Common myeloid progenitor, CD34-positive (primary cell): Measurements from ENCODE around the gene DDX17.

ENCODE experiments used
- CTCF ChIA-PET: fragments of 350-600 bp; sonication (Branson Sonifier 250); formaldehyde crosslinking; loops from one replicate; lab custom pipeline; 2021; ENCODE audit warnings: antibody characterized with exemption; lab: Charles Lee
- POLR2A ChIA-PET: fragments of 350-600 bp; sonication (Branson Sonifier 250); formaldehyde crosslinking; loops from one replicate; lab custom pipeline; 2021; ENCODE audit warnings: antibody characterized with exemption; lab: Charles Lee
- DNase-seq, 3 donors: peaks; one replicate each; pipeline versions ENCODE4 v3.0.0 to v3.0.0-alpha.2; 2013
- H3K27ac ChIP-seq, 2 experiments: 1 replicate in 1 of 2; 2 replicates in 1 of 2; pipeline ENCODE4 v1.7.0; 2013; ENCODE audit warnings: inconsistent platforms in 2 of 2, low read length in 2 of 2, mild to moderate bottlenecking in 2 of 2, low read depth in 1 of 2, moderate library complexity in 1 of 2; ENCODE audit not compliant: severe bottlenecking in 2 of 2, insufficient read depth in 1 of 2, poor library complexity in 1 of 2
- H3K27me3 ChIP-seq, 5 experiments: replicated peaks in 2 of 5; 1 replicate in 3 of 5; 2 replicates in 2 of 5; pipeline versions ENCODE4 v1.6.1 to v1.7.0; 2013; ENCODE audit warnings: low read length in 4 of 5, mild to moderate bottlenecking in 2 of 5, moderate library complexity in 2 of 5, inconsistent platforms in 1 of 5; ENCODE audit not compliant: insufficient read depth in 5 of 5, control insufficient read depth in 4 of 5
- H3K36me3 ChIP-seq, 4 experiments: 1 replicate in 2 of 4; 2 replicates in 2 of 4; pipeline versions ENCODE4 v1.6.1 to v1.7.0; 2013; ENCODE audit warnings: low read length in 3 of 4, control low read depth in 1 of 4, mild to moderate bottlenecking in 1 of 4; ENCODE audit not compliant: control insufficient read depth in 4 of 4, insufficient read depth in 4 of 4
- H3K4me1 ChIP-seq, 4 experiments: 1 replicate in 3 of 4; 2 replicates in 1 of 4; pipeline versions ENCODE4 v1.6.1 to v1.7.1; 2013; ENCODE audit warnings: low read length in 3 of 4, mild to moderate bottlenecking in 3 of 4, control low read depth in 1 of 4, inconsistent platforms in 1 of 4, moderate library complexity in 1 of 4; ENCODE audit not compliant: control insufficient read depth in 4 of 4, insufficient read depth in 4 of 4; ENCODE audit errors: control extremely low read depth in 1 of 4
- H3K4me3 ChIP-seq, 7 experiments: 1 replicate in 4 of 7; 2 replicates in 3 of 7; pipeline versions ENCODE4 v1.5.1 to v1.7.0; 2013; ENCODE audit warnings: mild to moderate bottlenecking in 7 of 7, low read length in 6 of 7, moderate library complexity in 6 of 7, inconsistent platforms in 2 of 7, low read depth in 2 of 7, control low read depth in 1 of 7; ENCODE audit not compliant: insufficient read depth in 4 of 7, control insufficient read depth in 1 of 7; ENCODE audit errors: extremely low read depth in 1 of 7
- H3K9me3 ChIP-seq, 5 experiments: 1 replicate in 4 of 5; 2 replicates in 1 of 5; pipeline versions ENCODE4 v1.6.1 to v1.7.1; 2013; ENCODE audit warnings: low read length in 4 of 5, mild to moderate bottlenecking in 2 of 5, inconsistent platforms in 1 of 5, low read depth in 1 of 5, moderate library complexity in 1 of 5; ENCODE audit not compliant: control insufficient read depth in 4 of 5, insufficient read depth in 2 of 5; ENCODE audit errors: control extremely low read depth in 1 of 5
- WGBS: methylation state at CpG from one replicate; pipeline ENCODE4 v1.1.5; 2013; ENCODE audit not compliant: insufficient coverage; 5-methylcytosine and 5-hydroxymethylcytosine counted together

DDX17 gene

GRCh38 chr22:38523479-38523878 lies 17.4 kb upstream of the DDX17 start:
- ChIA-PET CTCF (interaction anchor here (0.7 to 2.6 kb wide), 5 partner anchors 10 to 158 kb away, joined by 3 to 16 read pairs (median 4); no protein-coding TSS in a partner anchor), POLR2A (interaction anchor here (1.0 kb wide), 1 partner anchor 113 kb away, joined by 3 read pairs; no protein-coding TSS in a partner anchor)
- 100% methylated on average over 1 of the region's 5 CpGs for WGBS
- no peaks in the 10 kb centered on the region for H3K27me3 ChIP-seq
- no peak for DNase-seq
- H3K4me1 ChIP-seq = peaks cover 0 to 6% (median 0%) of the 10 kb centered on the region in 4 experiments
- H3K27ac ChIP-seq = no peak overlapping the region
- H3K4me3 ChIP-seq = no peak overlapping the region
- H3K36me3 ChIP-seq = no peaks in the 10 kb centered on the region
- no peaks in the 10 kb centered on the region for H3K9me3 ChIP-seq

DNA sequence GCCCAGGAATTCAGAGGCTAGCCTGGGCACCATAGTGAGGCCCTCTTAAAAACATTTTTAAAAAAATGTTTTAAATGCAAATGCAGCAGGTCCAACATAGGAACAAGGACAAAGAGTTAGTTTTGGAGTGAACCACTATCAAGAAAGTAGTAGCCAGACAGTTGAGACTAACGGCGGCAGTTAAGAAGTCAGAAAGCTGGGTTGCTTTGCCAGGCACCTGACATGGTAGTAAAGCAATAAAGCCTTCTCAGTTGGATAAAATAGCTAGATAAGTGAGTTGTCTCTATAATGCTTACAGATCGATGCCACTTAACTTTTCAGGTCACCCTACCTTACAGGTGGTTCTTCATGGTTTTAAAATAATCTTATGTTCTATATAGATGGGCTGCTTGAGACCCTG lies 16.9 kb upstream of the DDX17 start:
- no peaks in the 10 kb centered on the region for H3K36me3 ChIP-seq
- ChIA-PET POLR2A (interaction anchor here (1.0 kb wide), 1 partner anchor 112 kb away, joined by 3 read pairs; no protein-coding TSS in a partner anchor), CTCF (interaction anchor here (1.9 to 2.6 kb wide), 3 partner anchors 10 to 29 kb away, joined by 4 to 16 read pairs (median 5); no protein-coding TSS in a partner anchor)
- no peak overlapping the region for H3K4me3 ChIP-seq
- no peak overlapping the region for H3K27ac ChIP-seq
- 92% methylated on average over 2 of the region's 3 CpGs for WGBS
- H3K9me3 ChIP-seq = no peaks in the 10 kb centered on the region
- DNase-seq = no peak
- peaks cover 0 to 6% (median 0%) of the 10 kb centered on the region in 4 experiments for H3K4me1 ChIP-seq
- H3K27me3 ChIP-seq = no peaks in the 10 kb centered on the region

DNA sequence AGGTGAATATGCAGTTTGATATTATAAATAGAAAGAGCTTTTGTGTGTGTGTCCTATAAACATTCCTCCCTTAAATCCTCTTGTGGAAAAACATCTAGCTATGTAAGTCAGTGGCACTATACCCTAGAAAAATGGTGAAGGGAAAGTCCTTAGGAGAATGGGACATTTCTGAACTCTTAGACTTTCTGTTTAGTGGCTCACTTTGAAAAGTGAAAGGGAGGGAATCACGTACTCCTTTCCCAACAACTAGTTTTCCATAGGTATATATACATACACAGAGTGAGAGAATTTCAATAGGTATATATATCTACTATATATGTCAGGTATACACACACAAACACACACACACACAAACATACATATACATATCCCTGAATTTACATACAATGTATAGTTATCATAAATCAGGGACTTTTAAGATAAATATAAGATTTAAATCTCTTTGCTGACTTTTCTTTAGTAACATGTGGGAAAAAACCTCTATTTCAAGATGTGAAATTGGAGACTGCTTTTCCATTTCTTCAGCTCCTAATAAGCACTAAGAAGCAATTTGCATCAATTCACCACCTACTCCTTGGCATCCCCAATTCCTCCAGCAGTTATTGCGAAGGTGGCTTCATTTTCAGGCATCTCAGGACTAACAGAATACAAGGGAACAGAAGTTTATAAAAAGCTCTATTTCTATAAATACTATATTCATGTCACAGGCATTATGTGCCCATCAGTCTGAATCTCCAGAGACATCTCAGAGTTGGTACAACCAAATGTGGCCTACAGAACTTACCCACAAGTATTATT lies 13.5 kb upstream of the DDX17 start:
- no peaks in the 10 kb centered on the region for H3K9me3 ChIP-seq
- DNase-seq = no peak
- ChIA-PET CTCF (interaction anchor here (1.3 kb wide), 1 partner anchor 19 kb away, joined by 3 read pairs; no protein-coding TSS in a partner anchor), POLR2A (no interaction called here)
- H3K4me1 ChIP-seq = peaks cover 0 to 5% (median 0%) of the 10 kb centered on the region in 4 experiments
- no peak overlapping the region for H3K4me3 ChIP-seq
- no peaks in the 10 kb centered on the region for H3K36me3 ChIP-seq
- no peak overlapping the region for H3K27ac ChIP-seq
- no CpG with 5 or more reads among the region's 2 CpGs for WGBS
- H3K27me3 ChIP-seq = no peaks in the 10 kb centered on the region

DNA sequence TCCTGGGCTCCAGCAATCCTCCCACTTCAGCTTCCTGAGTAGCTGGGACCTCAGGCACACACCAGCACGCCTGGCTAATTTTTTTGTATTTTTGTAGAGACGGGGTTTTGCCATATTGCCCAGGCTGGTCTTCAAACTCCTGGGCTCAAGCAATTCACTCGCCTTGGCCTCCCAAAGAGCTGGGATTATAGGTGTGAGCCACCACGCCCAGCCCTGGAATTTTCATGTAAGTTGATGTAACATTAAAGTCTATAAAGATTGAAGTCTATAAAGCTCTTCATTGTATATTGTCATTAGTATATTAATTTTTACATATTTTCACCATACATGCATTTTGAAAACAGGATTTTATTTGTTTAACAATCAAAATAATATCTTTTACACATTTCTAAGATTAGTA lies 12.5 kb upstream of the DDX17 start:
- 100% methylated on average over 3 of the region's 4 CpGs for WGBS
- CTCF ChIA-PET = interaction anchor here (1.3 kb wide), 1 partner anchor 20 kb away, joined by 3 read pairs; no protein-coding TSS in a partner anchor
- Histone ChIP-seq H3K9me3 (no peaks in the 10 kb centered on the region), H3K4me3 (no peak overlapping the region), H3K27ac (no peak overlapping the region), H3K4me1 (no peaks in the 10 kb centered on the region), H3K27me3 (no peaks in the 10 kb centered on the region), H3K36me3 (no peaks in the 10 kb centered on the region)
- no peak for DNase-seq
- POLR2A ChIA-PET = interaction anchor here (0.6 kb wide), 1 partner anchor 29 kb away, joined by 4 read pairs; no protein-coding TSS in a partner anchor

- Histone ChIP-seq H3K4me1 (peaks cover 0 to 16% (median 12%) of the 10 kb centered on the region in 4 experiments), H3K36me3 (no peaks in the 10 kb centered on the region), H3K27ac (no peak overlapping the region), H3K9me3 (no peaks in the 10 kb centered on the region), H3K4me3 (no peak overlapping the region), H3K27me3 (no peaks in the 10 kb centered on the region)
- ChIA-PET CTCF (interaction anchor here (1.2 to 3.6 kb wide), 3 partner anchors 10 to 125 kb away, joined by 3 to 16 read pairs (median 3); no protein-coding TSS in a partner anchor), POLR2A (interaction anchor here (0.6 kb wide), 1 partner anchor 396 kb away, joined by 4 read pairs; no protein-coding TSS in a partner anchor)
- DNase-seq = peak; percentile 41 to 62 (median 56)
- 20% methylated on average over 1 of the region's 1 CpG for WGBS
These were observed 7.0 kb upstream of the DDX17 start for GRCh38 chr22:38513063-38513462.

DNA sequence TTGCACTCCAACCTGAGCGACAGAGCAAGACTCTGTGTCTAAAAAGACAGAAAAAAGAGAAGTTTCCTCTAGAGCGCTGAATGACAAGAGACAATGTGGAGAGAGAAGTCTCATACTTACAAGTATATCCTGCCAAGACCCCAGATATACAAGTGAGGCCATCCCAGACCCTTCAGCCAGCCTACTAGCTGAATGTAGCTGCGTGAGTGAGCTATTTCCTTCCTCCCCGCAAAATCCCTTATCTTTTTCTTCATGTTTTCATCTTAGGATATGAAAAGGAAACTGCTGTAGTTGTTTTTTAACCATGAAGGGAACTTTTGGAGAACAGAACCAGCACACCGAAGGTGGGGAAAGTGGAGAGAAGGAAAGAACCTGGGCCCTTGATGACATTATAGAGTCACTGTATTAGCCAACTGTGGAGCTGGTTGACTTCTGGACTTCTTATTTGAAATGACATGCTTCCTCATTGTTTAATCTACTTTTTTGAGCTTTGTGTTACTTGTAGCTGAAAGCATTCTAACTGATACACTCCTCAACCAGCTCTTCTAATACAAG lies 4.4 kb upstream of the DDX17 start:
- peak overlapping the region in 1 of 2 experiments; percentile 66 for H3K27ac ChIP-seq
- DNase-seq = peak; percentile 43 to 68 (median 66)
- 8% methylated on average over 2 of the region's 5 CpGs for WGBS
- no peaks in the 10 kb centered on the region for H3K27me3 ChIP-seq
- peaks cover 0 to 26% (median 14%) of the 10 kb centered on the region in 4 experiments for H3K4me1 ChIP-seq
- ChIA-PET POLR2A (interaction anchor here (0.6 kb wide), 1 partner anchor 462 kb away, joined by 4 read pairs; no protein-coding TSS in a partner anchor), CTCF (interaction anchor here (0.9 to 1.5 kb wide), 6 partner anchors 12 to 97 kb away, joined by 3 to 5 read pairs (median 4); no protein-coding TSS in a partner anchor)
- H3K36me3 ChIP-seq = no peaks in the 10 kb centered on the region
- peak overlapping the region in 1 of 7 experiments; percentile 7 for H3K4me3 ChIP-seq
- no peaks in the 10 kb centered on the region for H3K9me3 ChIP-seq
